Measurements from ENCODE around the gene RBM33. TPM values are rescaled to one million over a fixed set of nuclear protein-coding genes. Genes with fewer than 3 reads are reported as not detected.

Gene RBM33
- total RNA-seq, 1 experiment from 2014 or later, result 81.8 TPM

- TF ChIP-seq, protein P1, sequence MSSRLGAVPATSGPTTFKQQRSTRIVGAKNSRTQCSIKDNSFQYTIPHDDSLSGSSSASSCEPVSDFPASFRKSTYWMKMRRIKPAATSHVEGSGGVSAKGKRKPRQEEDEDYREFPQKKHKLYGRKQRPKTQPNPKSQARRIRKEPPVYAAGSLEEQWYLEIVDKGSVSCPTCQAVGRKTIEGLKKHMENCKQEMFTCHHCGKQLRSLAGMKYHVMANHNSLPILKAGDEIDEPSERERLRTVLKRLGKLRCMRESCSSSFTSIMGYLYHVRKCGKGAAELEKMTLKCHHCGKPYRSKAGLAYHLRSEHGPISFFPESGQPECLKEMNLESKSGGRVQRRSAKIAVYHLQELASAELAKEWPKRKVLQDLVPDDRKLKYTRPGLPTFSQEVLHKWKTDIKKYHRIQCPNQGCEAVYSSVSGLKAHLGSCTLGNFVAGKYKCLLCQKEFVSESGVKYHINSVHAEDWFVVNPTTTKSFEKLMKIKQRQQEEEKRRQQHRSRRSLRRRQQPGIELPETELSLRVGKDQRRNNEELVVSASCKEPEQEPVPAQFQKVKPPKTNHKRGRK (CRISPR knock-in tag; IDR thresholded peaks at IDR 0.05; ENCODE audit: borderline replicate concordance), result no peak
- TF ChIP-seq E2F5 (CRISPR knock-in tag; IDR thresholded peaks at IDR 0.05), result 0 out of 2 replicates have a peak, but pooled peaks have one; percentile 43
- peak; percentile 82; the same call in 1 of the 2 replicates for TF ChIP-seq ARID4B (CRISPR knock-in tag; IDR thresholded peaks at IDR 0.05; ENCODE audit: borderline replicate concordance)
- TF ChIP-seq, protein P2, sequence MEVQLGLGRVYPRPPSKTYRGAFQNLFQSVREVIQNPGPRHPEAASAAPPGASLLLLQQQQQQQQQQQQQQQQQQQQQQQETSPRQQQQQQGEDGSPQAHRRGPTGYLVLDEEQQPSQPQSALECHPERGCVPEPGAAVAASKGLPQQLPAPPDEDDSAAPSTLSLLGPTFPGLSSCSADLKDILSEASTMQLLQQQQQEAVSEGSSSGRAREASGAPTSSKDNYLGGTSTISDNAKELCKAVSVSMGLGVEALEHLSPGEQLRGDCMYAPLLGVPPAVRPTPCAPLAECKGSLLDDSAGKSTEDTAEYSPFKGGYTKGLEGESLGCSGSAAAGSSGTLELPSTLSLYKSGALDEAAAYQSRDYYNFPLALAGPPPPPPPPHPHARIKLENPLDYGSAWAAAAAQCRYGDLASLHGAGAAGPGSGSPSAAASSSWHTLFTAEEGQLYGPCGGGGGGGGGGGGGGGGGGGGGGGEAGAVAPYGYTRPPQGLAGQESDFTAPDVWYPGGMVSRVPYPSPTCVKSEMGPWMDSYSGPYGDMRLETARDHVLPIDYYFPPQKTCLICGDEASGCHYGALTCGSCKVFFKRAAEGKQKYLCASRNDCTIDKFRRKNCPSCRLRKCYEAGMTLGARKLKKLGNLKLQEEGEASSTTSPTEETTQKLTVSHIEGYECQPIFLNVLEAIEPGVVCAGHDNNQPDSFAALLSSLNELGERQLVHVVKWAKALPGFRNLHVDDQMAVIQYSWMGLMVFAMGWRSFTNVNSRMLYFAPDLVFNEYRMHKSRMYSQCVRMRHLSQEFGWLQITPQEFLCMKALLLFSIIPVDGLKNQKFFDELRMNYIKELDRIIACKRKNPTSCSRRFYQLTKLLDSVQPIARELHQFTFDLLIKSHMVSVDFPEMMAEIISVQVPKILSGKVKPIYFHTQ (CRISPR knock-in tag; IDR thresholded peaks at IDR 0.05), result no peak
- TF ChIP-seq ZNF423 (CRISPR knock-in tag; IDR thresholded peaks at IDR 0.05), result peak; percentile 19; the same call in 1 of the 2 replicates
- peak; percentile 99 for TF ChIP-seq FOXP1 (CRISPR knock-in tag; IDR thresholded peaks at IDR 0.05; ENCODE audit: borderline replicate concordance)
- no peak for TF ChIP-seq GTF2I (CRISPR knock-in tag; conservative IDR thresholded peaks at IDR 0.05)
- TF ChIP-seq ZNF263 (CRISPR knock-in tag; IDR thresholded peaks at IDR 0.05; ENCODE audit: low read depth), result peak; percentile 45; the same call in 1 of the 2 replicates
- TF ChIP-seq ZNF219 (CRISPR knock-in tag; IDR thresholded peaks at IDR 0.05; ENCODE audit: borderline replicate concordance), result peak; percentile 94; the same call in 1 of the 2 replicates
- TF ChIP-seq, protein P3, sequence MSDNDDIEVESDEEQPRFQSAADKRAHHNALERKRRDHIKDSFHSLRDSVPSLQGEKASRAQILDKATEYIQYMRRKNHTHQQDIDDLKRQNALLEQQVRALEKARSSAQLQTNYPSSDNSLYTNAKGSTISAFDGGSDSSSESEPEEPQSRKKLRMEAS (CRISPR knock-in tag; IDR thresholded peaks at IDR 0.05), result peak; percentile 95; the same call in 1 of the 2 replicates
- peak; percentile 95 for TF ChIP-seq JUN (CRISPR knock-in tag; IDR thresholded peaks at IDR 0.05)
- TF ChIP-seq ZBTB43 (CRISPR knock-in tag; IDR thresholded peaks at IDR 0.05), result peak; percentile 74; the same call in 1 of the 2 replicates
- TF ChIP-seq CREB1 (CRISPR knock-in tag; IDR thresholded peaks at IDR 0.05), result no peak; the same call in 1 of the 2 replicates
- TF ChIP-seq, protein P4, sequence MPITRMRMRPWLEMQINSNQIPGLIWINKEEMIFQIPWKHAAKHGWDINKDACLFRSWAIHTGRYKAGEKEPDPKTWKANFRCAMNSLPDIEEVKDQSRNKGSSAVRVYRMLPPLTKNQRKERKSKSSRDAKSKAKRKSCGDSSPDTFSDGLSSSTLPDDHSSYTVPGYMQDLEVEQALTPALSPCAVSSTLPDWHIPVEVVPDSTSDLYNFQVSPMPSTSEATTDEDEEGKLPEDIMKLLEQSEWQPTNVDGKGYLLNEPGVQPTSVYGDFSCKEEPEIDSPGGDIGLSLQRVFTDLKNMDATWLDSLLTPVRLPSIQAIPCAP (CRISPR knock-in tag; IDR thresholded peaks at IDR 0.05), result peak; percentile 90; the same call in 1 of the 2 replicates
- TF ChIP-seq ATF1 (CRISPR knock-in tag; IDR thresholded peaks at IDR 0.05), result peak; percentile 81; the same call in 1 of the 2 replicates
- peak; percentile 42; the same call in 1 of the 2 replicates for TF ChIP-seq ETV6 (CRISPR knock-in tag; IDR thresholded peaks at IDR 0.05)
- TF ChIP-seq HMGA2 (CRISPR knock-in tag; IDR thresholded peaks at IDR 0.05), result no peak
- peak; percentile 90; the same call in 1 of the 2 replicates for TF ChIP-seq SMAD3 (CRISPR knock-in tag; IDR thresholded peaks at IDR 0.05; ENCODE audit: borderline replicate concordance)
- TF ChIP-seq NFE2L1 (CRISPR knock-in tag; IDR thresholded peaks at IDR 0.05), result peak; percentile 94
- TF ChIP-seq MLX (CRISPR knock-in tag; IDR thresholded peaks at IDR 0.05), result no peak
- no peak for TF ChIP-seq OVOL2 (CRISPR knock-in tag; IDR thresholded peaks at IDR 0.05; ENCODE audit: borderline replicate concordance)
- no peak for TF ChIP-seq ZNF425 (CRISPR knock-in tag; conservative IDR thresholded peaks at IDR 0.05)
- TF ChIP-seq NFATC4 (CRISPR knock-in tag; IDR thresholded peaks at IDR 0.05), result no peak
Observed at GRCh38 chr7:155802906-155803417, 158.5 kb downstream of the RBM33 start (continued).

Measured in WTC11 (cell line).